ENCODE data around the gene DIRAS1. TPM values are rescaled to one million over a fixed set of nuclear protein-coding genes. Genes with fewer than 3 reads are reported as not detected.

DIRAS1 gene
- total RNA-seq, 1 experiment from 2014 or later: 18.5 TPM

DNA sequence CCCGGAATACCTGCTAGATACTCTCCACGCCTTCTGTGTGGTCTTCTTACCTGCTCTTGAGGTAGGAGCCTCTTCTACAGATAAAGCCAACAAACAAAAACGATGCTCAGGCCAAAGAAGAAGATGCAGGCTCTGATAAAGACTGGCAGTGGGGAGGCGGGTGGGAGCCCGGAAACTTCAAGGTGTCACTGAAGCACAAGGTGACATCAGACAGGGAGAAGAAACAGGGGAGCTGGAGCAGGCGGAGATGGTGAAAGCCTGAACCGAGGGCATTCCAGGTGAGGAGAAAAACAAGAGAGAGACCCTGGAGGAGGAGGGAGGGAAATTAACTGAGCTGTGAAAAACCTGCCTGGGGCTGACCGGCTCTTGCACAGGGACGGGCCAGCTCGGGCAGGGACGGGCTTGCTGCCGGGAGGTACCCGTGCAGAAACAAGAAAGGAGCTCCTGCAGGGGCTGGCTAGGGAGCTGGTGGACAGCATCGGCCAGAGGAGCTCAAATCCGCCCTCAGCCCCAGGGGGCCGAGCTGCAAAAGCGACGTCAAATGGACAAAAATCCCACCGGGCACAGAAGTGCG, 37.7 kb downstream of the DIRAS1 start:
- no peaks in the 10 kb centered on the region for H3K27me3 ChIP-seq (ENCODE audit: control insufficient read depth, insufficient read depth, low read length)
- H3K4me3 ChIP-seq (ENCODE audit: low read depth in 2 of 2, low read length in 2 of 2): no peak overlapping the region
- ATAC-seq: no peak
- in situ Hi-C loops (cut with HindIII; ENCODE audit: low pct_unique_long_range_greater_than_20kb, low sequenced_read_pairs): no loop called here
- CTCF ChIA-PET: no interaction called here
- H3K36me3 ChIP-seq (ENCODE audit: control insufficient read depth, insufficient read depth, low read length): no peaks in the 10 kb centered on the region
- POLR2A ChIA-PET: no interaction called here
- no peak overlapping the region for H3K27ac ChIP-seq (ENCODE audit: low read length)
- no peak for TF ChIP-seq TCF7L2 (IDR thresholded peaks at IDR 0.05; ENCODE audit: low read depth, low read length)
- TF ChIP-seq, protein P1, sequence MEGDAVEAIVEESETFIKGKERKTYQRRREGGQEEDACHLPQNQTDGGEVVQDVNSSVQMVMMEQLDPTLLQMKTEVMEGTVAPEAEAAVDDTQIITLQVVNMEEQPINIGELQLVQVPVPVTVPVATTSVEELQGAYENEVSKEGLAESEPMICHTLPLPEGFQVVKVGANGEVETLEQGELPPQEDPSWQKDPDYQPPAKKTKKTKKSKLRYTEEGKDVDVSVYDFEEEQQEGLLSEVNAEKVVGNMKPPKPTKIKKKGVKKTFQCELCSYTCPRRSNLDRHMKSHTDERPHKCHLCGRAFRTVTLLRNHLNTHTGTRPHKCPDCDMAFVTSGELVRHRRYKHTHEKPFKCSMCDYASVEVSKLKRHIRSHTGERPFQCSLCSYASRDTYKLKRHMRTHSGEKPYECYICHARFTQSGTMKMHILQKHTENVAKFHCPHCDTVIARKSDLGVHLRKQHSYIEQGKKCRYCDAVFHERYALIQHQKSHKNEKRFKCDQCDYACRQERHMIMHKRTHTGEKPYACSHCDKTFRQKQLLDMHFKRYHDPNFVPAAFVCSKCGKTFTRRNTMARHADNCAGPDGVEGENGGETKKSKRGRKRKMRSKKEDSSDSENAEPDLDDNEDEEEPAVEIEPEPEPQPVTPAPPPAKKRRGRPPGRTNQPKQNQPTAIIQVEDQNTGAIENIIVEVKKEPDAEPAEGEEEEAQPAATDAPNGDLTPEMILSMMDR (IDR thresholded peaks at IDR 0.05): no peak
- no peak for TF ChIP-seq POLR2AphosphoS5 (IDR thresholded peaks at IDR 0.05; ENCODE audit: low read depth, low read length)
- TF ChIP-seq, protein P2, sequence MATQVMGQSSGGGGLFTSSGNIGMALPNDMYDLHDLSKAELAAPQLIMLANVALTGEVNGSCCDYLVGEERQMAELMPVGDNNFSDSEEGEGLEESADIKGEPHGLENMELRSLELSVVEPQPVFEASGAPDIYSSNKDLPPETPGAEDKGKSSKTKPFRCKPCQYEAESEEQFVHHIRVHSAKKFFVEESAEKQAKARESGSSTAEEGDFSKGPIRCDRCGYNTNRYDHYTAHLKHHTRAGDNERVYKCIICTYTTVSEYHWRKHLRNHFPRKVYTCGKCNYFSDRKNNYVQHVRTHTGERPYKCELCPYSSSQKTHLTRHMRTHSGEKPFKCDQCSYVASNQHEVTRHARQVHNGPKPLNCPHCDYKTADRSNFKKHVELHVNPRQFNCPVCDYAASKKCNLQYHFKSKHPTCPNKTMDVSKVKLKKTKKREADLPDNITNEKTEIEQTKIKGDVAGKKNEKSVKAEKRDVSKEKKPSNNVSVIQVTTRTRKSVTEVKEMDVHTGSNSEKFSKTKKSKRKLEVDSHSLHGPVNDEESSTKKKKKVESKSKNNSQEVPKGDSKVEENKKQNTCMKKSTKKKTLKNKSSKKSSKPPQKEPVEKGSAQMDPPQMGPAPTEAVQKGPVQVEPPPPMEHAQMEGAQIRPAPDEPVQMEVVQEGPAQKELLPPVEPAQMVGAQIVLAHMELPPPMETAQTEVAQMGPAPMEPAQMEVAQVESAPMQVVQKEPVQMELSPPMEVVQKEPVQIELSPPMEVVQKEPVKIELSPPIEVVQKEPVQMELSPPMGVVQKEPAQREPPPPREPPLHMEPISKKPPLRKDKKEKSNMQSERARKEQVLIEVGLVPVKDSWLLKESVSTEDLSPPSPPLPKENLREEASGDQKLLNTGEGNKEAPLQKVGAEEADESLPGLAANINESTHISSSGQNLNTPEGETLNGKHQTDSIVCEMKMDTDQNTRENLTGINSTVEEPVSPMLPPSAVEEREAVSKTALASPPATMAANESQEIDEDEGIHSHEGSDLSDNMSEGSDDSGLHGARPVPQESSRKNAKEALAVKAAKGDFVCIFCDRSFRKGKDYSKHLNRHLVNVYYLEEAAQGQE (IDR thresholded peaks at IDR 0.05; ENCODE audit: insufficient read depth in 1 of 2, low read depth in 2 of 2, low read length in 1 of 2): no peak
- TF ChIP-seq SIN3A (IDR thresholded peaks at IDR 0.05; ENCODE audit: borderline replicate concordance, insufficient read depth, low read depth, low read length): no peak
- no peaks in the 10 kb centered on the region for H3K9me3 ChIP-seq (ENCODE audit: control insufficient read depth, insufficient read depth, low read depth, low read length)
- no peaks in the 10 kb centered on the region for H3K4me1 ChIP-seq (ENCODE audit: control insufficient read depth, insufficient read depth, low read length)
- BruUV-seq (replicated peaks): no TSS peak
- intact Hi-C loops (cut with micrococcal nuclease; ENCODE audit: unreplicated experiment): no loop called here
- DNase-seq (ENCODE audit: low read depth, low spot score): no peak

DNA sequence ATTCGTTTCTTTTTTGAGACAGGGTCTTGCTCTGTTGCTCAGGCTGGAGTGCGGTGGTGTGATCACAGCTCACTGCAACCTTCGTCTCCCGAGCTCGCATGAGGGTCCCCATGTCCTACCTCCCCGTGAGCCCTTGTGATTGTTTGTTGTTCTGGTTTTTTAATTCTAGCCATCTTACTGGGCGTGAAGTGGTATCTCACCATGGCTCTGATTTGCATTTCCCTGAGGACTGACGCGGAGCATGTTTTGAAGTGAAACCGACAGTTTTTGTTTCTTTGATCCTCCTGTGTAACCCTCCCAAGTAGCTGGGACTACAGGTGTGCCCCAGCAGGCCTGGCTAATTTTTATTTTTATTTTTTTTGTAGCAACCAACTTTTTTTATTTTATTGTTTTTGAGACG, 40.4 kb downstream of the DIRAS1 start:
- TF ChIP-seq SIN3A (IDR thresholded peaks at IDR 0.05; ENCODE audit: borderline replicate concordance, insufficient read depth, low read depth, low read length) (no peak), POLR2AphosphoS5 (IDR thresholded peaks at IDR 0.05; ENCODE audit: low read depth, low read length) (no peak)
- TF ChIP-seq, protein P2 (IDR thresholded peaks at IDR 0.05; ENCODE audit: insufficient read depth in 1 of 2, low read depth in 2 of 2, low read length in 1 of 2): no peak
- TF ChIP-seq, protein P1 (IDR thresholded peaks at IDR 0.05): no peak
- CTCF ChIA-PET: no interaction called here
- Histone ChIP-seq H3K27me3 (ENCODE audit: control insufficient read depth, insufficient read depth, low read length) (no peaks in the 10 kb centered on the region), H3K36me3 (ENCODE audit: control insufficient read depth, insufficient read depth, low read length) (no peaks in the 10 kb centered on the region), H3K27ac (ENCODE audit: low read length) (no peak overlapping the region), H3K4me1 (ENCODE audit: control insufficient read depth, insufficient read depth, low read length) (no peaks in the 10 kb centered on the region), H3K4me3 (ENCODE audit: low read depth in 2 of 2, low read length in 2 of 2) (no peak overlapping the region), H3K9me3 (ENCODE audit: control insufficient read depth, insufficient read depth, low read depth, low read length) (no peaks in the 10 kb centered on the region)
- intact Hi-C loops (cut with micrococcal nuclease; ENCODE audit: unreplicated experiment): no loop called here
- in situ Hi-C loops (cut with HindIII; ENCODE audit: low pct_unique_long_range_greater_than_20kb, low sequenced_read_pairs): no loop called here
- POLR2A ChIA-PET: interaction anchor here (0.6 kb wide), 1 partner anchor 25 kb away, joined by 4 read pairs; no protein-coding TSS in a partner anchor
- DNase-seq (ENCODE audit: low read depth, low spot score) (no peak), ATAC-seq (no peak)
- no TSS peak for BruUV-seq (replicated peaks)

Data from Panc1 (cell line).